Measurements from ENCODE around the gene LRRC42.

Gene LRRC42

DNA sequence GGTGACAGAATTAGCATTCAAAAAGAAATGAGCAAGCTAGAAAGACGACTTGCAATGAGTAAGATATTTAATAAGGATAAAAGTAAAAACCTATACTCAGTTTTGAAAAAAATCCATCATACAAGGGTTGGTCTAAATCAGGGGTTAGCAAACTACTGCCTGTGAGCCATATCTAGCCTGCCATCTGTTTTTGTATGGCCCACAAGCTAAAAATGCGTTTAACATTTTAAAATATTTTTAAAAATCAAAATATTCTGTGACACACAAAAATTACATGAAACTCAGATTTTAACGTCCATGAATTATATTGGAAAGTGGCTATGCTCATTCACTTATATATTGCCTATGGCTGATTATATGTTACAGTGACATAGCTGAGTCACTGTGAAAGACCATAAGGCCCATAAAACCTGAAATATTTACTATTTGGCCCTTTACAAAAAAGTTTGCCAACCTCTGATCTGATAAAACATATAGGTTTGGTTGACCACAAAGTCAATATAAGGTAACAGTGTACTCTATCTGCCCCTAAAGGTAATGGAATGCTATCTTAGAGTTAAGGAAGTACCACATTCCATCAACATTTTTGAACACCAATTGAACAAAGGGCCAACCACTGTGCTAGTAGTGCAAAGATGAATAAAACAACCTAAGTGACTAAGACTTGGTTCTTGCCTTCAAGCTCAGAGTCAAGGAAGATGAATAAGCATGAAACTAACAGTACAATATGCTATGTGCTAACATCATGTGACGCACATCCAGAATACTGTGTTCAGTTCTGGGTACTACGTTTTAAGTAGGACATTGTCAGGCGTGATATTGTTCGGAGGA is 3.8 kb upstream of the LRRC42 start:
- DNase-seq (ENCODE audit: low read depth, low spot score), result no peak

DNA sequence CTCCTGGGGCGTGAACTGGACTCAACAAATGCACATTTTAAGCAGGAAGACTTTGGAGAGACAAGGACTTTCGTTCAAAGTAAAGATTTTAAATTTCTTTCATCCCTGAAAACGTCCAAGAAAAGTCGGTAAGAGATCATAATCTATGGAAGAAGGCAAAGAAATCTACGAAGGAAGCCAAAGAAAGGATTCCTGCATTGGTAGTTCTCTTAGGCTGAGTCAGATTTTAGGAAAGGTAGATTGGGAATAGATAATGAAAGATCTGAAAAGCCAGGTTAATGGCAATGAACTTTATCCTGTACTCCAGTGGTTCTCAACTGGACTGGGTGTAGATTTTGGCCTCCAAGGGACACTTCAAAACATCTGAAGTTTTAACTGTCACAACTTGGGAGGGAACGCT is 3.1 kb upstream of the LRRC42 start:
- no peak for DNase-seq (ENCODE audit: low read depth, low spot score)

DNA sequence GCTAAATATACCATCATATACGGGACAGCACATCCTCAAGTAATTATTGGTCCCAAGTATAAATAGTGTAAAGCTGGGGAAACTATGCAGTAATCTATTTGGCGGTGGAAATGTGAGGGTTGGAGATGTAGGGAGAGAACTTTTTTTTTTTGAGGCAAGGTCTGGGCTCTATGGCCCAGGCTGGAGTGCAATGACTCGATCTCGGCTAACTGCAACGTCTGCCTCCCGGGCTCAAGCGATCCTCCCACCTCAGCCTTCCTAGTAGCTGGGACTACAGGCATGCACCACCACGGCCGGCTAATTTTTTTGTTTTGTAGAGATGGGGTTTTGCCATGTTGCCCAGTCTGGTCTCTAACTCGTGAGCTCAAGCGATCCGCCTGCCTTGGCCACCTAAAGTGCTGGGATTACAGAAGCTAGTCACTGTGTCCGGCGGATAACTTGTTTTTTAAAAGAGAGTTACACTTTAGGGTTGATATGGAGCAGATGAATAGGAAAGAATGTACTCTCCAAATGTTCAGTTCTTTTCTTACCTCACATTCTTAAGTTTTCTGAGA is 2.6 kb upstream of the LRRC42 start:
- DNase-seq (ENCODE audit: low read depth, low spot score), result no peak

DNA sequence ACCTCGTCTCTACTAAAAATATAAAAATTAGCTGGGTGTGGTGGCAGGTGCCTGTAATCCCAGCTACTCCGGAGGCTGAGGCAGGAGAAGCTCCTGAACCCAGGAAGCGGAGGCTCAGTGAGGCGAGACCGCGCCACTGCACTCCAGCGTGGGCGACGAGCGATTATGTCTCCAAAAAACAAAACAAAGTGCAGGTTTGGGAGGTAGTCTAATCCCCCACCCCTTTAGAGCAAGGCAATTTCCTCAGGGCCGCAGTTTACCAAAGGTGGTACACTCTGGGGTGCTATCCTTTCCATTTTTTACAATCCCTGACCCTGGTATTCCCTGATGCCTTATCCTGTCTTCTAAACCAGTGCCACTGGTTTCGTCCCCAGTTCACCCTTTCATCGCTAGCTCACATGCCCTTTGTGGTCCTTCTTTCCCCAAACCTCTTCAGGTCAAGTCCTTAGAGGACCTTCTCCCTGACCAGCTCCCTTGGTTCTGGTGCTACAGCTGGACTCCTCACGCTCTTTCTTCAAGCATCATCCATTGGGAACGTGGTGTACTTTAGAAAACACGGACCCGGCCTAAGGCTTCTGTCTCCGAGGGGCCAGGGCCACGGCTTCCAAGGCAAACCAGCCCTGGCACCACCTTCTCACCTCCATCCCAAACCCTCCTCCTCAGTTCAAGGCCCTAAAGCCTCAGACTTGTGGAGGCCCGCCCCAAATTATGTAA is 1.5 kb upstream of the LRRC42 start:
- no peak for DNase-seq (ENCODE audit: low read depth, low spot score)

DNA sequence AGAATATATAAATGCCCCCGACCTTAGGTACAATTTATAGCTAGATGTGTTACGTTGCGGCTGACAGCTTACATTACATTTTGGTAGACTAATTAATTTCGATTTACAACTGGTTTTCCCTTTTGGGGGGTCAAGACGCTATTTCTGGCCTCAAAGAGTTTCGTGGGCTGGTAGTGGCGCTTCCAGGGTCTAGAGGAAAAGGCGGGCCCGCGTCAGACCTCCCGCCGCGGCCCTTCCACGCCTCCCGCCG is 1.0 kb upstream of the LRRC42 start:
- no peak for DNase-seq (ENCODE audit: low read depth, low spot score)

DNA sequence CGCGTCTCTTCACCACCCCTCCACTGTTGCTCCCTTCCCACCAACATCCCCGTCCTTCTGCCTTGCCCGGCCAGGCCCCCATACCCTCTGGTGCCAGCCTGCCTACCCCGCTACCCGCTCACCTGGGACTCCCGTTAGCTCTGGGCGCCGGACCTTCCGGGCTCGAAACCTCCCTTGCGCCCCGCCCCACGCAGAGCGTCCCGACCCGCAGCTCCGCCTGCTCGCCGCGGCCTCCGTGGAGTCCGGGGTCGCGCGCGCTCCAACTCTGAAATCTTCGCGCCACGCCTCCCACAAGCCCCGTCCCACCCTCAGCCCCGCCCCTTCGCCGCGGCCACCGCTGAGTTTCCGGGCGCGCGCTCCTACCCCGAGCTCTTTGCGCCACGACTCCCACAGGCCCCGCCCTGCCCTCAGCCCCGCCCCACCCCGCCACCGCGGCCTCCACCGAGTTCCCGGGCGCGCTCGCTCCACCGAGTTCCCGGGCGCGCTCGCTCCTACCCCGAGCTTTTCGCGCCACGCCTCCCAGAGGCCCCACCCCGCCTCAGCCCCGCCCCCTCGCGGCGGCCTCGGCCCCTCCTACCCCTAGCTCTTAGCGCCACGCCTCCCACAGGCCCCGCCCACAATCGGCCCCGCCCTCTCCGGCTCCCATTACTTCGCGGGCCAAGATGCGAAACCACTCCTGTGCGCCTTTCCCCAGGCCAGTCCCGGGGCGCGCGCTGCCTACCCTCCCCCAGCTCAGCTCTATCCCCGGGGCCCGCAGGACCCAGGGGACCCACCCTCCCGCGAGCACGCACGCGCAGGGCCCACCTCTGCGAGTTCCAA is 508 bp upstream of the LRRC42 start, which contains the start of gene IFT25:
TSS of gene IFT25 (minus strand) at position 267 of the 819 bp plus-strand sequence. CDS start 5,617 bp downstream, outside the sequence.
- peak; percentile 87 for DNase-seq (ENCODE audit: low read depth, low spot score)

DNA sequence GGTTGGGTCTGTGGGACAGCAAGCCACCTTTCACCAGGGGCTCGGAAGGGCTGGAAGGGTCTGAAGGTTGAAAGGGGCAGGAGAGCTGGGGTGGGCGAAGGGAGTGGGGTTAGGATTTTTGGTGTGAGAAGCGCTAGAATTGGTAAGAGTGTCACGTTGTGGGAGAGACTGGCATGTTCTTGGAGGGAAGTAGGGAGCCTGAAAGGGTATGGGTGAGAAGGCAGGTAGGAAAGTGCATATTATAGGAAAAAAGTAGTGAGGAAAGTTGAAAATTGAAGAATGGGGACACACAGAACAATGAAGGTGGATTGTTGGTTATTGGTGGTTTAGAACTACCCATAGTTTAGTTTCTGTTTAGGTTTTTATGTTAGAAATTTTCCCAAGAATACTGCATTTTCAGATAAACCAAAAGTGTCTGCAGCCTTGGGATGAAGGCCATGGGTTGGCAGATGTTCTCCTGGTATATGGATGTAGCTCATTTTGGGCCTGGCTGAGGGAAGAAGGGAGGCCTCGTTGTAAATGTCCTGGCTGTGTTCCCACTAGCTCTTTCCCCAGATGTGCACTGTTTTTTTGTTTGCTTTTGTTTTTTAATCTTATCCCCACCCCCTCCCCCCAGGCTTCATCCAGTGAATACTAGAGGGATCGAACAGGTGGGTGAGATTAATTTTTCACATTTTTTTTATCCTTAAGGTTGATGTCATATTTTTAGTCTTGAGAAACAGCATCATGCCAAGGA is 1.2 kb downstream of the LRRC42 start:
- DNase-seq (ENCODE audit: low read depth, low spot score), result no peak

DNA sequence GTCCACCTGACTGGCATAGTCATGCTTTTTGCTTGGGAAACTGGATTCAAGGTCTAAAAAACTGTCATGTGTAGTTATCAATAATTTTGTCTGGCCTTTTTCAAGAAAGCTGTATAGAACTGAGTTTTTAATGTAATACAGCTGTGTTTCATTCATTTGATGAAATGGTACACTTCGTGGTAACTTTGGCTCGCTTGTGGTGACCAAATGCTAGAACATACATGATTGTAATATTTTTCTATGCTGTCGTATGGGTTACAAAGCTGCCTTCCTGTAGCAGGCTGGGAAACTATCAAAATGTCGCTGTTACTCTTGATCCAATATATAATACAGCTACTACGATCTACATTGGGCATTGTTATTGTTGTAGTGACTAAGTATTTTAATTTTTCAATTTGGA is 2.1 kb downstream of the LRRC42 start:
- no peak for DNase-seq (ENCODE audit: low read depth, low spot score)

DNA sequence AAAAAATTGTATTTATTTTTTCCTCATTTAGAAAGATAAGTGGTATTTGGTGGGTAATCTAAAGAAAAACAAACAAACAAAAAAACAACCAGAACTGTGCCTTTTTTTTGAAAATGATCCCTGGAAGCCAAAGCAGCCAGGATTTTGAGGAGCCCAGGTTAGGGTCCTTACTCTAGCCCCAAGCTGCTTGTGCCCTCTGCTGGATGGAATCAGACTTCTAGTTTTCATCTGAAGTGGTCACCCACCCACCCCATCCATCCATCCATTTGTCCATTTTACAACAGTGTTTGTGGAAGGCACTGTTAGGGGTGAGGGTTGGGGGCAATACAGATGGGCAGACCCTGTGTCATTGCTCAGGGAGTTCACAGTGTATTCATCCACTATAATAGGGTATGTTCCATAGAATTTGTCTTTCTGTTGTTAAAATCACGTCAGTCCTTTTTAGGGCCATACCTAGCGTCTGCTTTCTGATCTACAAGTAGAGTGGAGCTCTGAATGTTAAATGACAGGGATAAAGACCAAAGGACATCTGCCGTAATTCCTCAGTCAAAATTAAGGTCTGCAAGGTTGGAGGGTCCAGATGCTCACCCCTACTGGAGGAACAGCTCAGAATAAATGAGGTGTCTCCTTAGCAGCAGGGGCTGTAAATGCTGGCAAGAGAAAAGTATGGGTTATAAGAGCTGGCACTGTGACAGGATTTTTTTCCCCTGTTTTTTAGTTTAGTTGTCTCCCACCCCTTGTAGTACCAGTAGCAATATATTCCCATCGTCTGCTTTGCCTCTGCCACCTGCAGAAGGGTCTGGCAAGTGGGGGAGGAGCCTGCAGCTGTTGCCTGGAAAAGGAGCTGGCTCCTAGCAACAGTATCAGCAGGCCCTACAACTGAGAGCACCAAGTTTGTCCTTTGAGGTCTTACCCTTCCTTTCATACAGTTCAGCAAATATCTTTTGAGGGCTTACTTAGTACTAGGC is 3.2 kb downstream of the LRRC42 start:
- DNase-seq (ENCODE audit: low read depth, low spot score), result no peak

DNA sequence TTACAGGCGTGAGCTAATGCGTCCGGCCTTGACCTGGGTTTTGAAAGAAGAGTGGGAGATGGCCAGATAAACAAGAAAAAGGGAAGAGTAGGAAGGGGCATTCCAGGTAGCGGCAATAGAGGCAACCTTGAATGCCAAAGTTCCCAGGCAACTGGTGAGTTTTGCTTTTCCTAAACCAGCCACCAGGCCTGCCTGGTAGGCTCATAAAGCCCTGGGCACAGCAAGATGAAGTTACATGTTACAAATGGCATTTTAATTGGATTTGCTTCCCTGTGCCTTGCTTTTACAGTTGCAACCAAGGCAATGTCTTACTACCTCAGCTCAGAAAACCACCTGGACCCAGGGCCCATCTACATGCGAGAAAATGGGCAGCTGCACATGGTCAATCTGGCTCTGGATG is 5.5 kb downstream of the LRRC42 start:
- DNase-seq (ENCODE audit: low read depth, low spot score), result no peak

DNA sequence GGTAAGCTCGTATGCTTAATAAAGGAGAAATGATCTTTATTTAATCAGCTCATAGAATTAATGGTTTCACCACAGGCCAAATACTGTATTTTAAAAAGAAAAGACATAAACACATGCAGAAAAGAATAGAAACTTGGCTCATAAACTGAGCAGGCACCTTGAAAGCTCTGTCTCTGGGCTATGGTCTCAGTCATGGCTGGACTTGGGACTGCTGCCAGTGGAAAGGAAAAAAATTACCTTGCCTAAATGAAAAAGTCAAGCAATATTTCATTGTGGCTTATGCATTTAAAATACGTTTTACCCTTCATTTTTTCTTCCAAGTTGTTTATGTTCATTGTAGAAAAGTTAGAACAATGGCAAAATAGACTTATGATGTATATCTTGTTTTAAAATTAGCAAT is 8.0 kb downstream of the LRRC42 start:
- no peak for DNase-seq (ENCODE audit: low read depth, low spot score)

DNA sequence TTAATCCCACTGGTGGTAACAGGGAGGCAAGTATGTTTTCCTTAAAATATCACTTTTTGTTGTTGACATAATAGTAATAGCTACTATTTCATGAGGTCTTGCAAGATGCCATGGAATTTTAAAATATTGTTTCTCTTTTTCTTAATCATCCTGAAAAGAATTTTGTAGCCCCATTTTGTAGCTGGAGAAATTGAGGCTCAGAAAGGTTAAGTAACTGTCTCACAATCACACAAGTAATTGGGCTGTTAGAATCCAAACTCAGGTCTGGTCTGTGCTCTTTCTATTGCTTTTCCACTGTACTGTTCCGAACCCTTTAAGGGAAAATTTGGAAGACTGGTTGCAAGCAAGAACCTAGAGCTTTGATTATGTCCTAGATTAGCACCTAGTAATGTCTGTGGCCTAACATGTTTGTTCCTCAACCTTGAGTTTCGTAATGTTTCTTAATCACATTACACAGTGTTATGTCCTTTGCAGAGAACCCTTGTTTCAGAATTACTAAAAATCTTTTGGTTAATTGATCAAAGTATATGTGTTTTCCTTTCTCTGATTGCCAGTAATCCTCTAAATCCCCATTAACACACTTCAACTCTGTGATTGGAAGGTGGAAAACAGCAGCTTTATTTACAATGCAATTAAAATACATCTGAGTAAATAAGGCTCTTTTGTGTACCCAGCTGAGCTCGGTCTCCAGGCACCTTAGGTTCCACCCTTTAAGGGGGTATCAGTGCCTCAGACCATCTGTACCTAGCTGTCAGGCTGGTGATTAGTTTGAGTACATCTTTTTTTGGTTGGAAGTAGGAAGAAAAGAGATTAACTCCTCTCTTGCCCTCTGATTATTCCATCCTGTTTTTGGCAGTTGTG is 10.4 kb downstream of the LRRC42 start:
- DNase-seq (ENCODE audit: low read depth, low spot score), result no peak

DNA sequence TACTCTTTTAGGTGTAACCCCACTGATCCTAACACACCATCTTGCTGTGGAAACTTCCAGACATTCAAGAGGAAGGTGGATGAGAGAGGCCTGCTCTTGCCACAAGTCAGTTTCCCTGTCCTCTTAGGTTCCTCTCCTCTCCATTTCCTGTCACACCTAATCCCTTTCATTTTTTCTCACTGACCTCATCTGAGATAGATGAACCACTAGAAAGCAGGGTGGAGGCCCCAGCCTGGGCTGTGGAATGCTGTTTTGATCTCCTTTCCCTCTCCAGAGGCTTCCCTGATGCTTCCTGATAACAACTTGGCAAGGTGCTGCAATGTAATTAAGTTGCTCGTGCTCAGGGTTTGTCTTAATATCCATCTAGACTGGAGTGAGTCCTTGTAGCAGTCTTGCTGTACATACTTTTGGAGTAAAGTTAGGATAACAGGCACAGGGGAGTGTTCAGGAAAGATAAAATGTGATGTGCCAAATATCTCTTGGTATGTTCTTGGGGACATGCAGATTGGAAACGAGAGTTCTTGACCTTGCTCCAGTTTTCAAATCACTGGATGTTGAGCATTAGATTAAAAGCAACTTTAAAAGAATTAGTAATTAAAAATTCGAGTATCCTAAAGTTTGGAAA is 11.2 kb downstream of the LRRC42 start:
- no peak for DNase-seq (ENCODE audit: low read depth, low spot score)

DNA sequence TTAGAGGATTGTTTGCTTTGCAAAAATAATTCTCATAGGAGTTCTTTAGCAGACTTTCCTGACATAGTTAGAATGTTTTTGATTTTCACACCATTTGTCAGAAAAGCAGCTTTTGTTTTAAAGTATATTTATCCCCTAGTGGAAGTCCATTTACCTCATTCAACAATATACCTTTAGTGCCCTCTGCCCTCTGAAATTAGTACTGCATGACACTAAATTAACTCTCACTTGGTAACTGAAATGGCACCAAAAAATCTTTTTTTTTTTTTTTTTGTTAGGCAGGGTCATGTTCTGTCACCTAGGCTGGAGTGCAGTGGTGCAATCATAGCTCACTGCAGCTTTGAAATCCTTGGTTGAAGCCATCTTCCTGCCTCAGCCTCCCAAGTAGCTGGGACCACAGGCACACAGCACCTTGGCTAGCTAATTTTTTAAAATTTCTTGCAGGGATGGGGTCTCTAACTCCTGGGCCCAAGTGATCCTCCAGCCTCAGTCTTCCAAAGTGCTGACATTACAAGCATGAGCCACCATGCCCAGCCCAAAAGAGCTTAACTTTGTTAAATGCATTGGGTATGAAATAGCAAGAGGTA is 13.6 kb downstream of the LRRC42 start:
- no peak for DNase-seq (ENCODE audit: low read depth, low spot score)

DNA sequence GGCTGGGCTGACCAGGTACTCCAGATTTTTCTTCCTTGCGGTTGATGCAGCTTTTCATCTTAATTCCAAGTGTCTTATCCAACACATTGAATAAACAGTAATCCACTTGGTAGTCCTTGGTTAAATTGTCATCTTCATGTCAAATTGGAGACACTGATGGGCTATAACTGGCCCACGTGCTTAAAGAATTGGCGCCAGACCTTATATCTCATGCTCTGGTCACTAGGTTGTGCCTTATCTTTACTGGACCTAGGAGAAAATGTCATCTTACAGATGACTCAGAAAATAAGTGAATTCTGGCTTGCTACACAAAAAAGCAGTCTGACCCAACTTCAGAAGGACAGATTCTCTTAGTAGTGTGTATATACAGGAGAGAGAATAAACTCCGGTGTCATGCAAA is 16.2 kb downstream of the LRRC42 start:
- no peak for DNase-seq (ENCODE audit: low read depth, low spot score)

DNA sequence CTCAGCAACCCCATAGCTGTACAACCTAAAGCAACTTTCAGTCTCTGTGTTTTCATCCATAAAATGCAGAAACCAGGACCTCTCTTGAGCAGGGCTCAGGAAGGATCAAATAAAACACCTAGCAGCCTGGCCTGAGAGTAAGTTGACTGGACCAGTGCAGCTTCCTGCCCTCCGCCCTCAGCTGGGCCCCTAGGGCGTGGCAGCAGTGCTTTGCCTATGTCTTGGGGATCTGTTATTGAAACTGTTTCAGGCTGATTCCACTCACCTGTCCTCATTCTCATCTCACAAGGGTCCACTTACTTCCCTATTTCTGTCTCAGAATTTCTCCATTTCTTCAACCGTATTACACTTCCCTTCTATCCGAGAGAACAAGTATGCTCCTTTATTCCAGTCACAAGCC is 17.3 kb downstream of the LRRC42 start:
- DNase-seq (ENCODE audit: low read depth, low spot score), result no peak

DNA sequence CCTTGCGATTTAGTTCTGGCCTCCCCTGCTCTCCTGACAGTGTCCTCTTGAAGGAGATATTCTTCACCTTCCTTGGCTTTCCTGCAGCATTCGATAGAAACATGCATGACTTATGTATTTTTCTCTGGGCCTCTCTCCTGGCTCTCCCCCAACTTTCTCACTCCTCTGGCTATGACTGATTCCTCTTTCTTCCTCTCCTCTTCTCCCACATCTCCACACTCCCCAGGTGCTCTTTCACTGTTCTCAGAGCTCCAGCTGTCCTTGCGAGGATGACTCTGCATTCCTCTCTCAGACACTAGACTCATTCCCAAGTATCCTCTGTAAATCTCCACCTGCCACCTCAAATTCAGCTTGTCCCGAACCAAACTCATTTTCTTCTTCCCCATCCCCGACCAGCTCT is 18.0 kb downstream of the LRRC42 start:
- no peak for DNase-seq (ENCODE audit: low read depth, low spot score)

DNA sequence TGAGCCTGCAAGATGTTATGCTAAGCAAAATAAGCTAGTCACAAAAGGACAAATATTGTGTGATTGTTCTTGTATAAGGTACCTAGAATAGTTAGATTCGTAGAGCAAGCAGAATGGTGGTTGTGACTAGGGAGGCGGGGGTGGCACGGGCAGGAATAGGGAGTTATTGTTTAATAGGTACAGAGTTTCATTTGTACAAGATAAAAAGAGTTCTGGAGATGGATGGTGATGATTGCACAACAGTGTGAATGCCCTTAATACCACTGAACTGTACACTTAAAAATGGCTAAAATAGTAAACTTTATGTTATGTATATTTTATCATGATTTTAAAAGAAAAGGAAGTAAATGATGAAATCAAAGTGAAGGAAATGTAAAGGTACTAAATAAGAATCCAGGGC is 20.6 kb downstream of the LRRC42 start:
- DNase-seq (ENCODE audit: low read depth, low spot score), result no peak
